ENCODE results near the gene TRIM38. TPM values are rescaled to one million over a fixed set of nuclear protein-coding genes. Genes with fewer than 3 reads are reported as not detected.

Gene TRIM38
- total RNA-seq, 5 donors from 2014 or later (not counting 1 experiment from before 2014, with no cell fraction given), result 20.5 to 29.3 (median 26.2) TPM

GRCh38 chr6:25953733-25954132 lies 8.9 kb upstream of the TRIM38 start:
- H3K9me3 Mint-ChIP-seq, result no peaks in the 10 kb centered on the region
- H3K4me3 Mint-ChIP-seq, result no peak overlapping the region
- H3K27me3 Mint-ChIP-seq, result no peaks in the 10 kb centered on the region
- no peak overlapping the region for H3K27ac Mint-ChIP-seq
- Histone ChIP-seq H3K27ac (ENCODE audit: low read length) (no peak overlapping the region), H3K4me3 (ENCODE audit: control insufficient read depth in 1 of 2, extremely low read depth in 1 of 2, low read length in 1 of 2) (no peak overlapping the region), H3K4me1 (ENCODE audit: control insufficient read depth in 1 of 2, extremely low read depth in 1 of 2, insufficient read depth in 2 of 2, low read length in 2 of 2) (peaks cover 0 to 2% of the 10 kb centered on the region in 2 experiments), H3K9me3 (no peaks in the 10 kb centered on the region), H3K36me3 (ENCODE audit: control insufficient read depth in 2 of 2, extremely low read depth in 1 of 2, insufficient read depth in 1 of 2, low read length in 1 of 2) (no peaks in the 10 kb centered on the region), H3K27me3 (replicated peaks in 1 of 2; ENCODE audit: control insufficient read depth in 2 of 2, extremely low read depth in 1 of 2, insufficient read depth in 2 of 2, low read length in 1 of 2) (peaks cover 0 to 3% of the 10 kb centered on the region in 2 experiments)
- no peak for DNase-seq
- H3K36me3 Mint-ChIP-seq, result no peaks in the 10 kb centered on the region
- H3K4me1 Mint-ChIP-seq, result peaks cover 7 to 11% (median 8%) of the 10 kb centered on the region in 3 donors
- ChIA-PET POLR2A (no interaction called here), CTCF (no interaction called here)
- ATAC-seq (replicated peaks in 1 of 4), result no peak
- 89% methylated on average over 1 of the region's 3 CpGs for WGBS (ENCODE audit: insufficient coverage)

DNA sequence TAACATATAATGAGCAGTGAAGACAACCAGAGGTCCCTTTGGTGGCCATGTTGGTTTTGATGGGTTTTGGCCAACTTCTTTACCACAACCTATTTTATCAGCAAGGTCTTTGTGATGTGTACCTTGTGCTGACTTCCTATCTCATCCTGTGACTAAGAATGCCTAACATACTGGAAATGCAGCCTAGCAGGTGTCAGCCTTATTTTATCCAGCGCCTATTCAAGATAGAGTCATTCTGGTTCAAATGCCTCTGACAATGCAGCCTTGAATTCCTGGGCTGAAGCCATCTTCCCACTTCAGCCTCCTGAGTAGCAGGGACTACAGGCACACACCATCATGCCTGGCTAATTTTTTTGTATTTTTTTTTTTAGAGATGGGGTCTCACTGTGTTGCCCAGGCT lies 7.8 kb upstream of the TRIM38 start:
- no CpG with 5 or more reads among the region's 1 CpG for WGBS (ENCODE audit: insufficient coverage)
- no peaks in the 10 kb centered on the region for H3K36me3 ChIP-seq (ENCODE audit: control insufficient read depth in 2 of 2, extremely low read depth in 1 of 2, insufficient read depth in 1 of 2, low read length in 1 of 2)
- H3K4me1 ChIP-seq (ENCODE audit: control insufficient read depth in 1 of 2, extremely low read depth in 1 of 2, insufficient read depth in 2 of 2, low read length in 2 of 2), result peaks cover 2 to 6% of the 10 kb centered on the region in 2 experiments
- Mint-ChIP-seq H3K36me3 (no peaks in the 10 kb centered on the region), H3K9me3 (no peaks in the 10 kb centered on the region), H3K4me3 (no peak overlapping the region), H3K27me3 (no peaks in the 10 kb centered on the region), H3K4me1 (peaks cover 17 to 22% (median 18%) of the 10 kb centered on the region in 3 donors), H3K27ac (no peak overlapping the region)
- CTCF ChIA-PET, result no interaction called here
- H3K9me3 ChIP-seq, result no peaks in the 10 kb centered on the region
- peaks cover 0 to 3% of the 10 kb centered on the region in 2 experiments for H3K27me3 ChIP-seq (replicated peaks in 1 of 2; ENCODE audit: control insufficient read depth in 2 of 2, extremely low read depth in 1 of 2, insufficient read depth in 2 of 2, low read length in 1 of 2)
- H3K4me3 ChIP-seq (ENCODE audit: control insufficient read depth in 1 of 2, extremely low read depth in 1 of 2, low read length in 1 of 2), result no peak overlapping the region
- POLR2A ChIA-PET, result no interaction called here
- no peak for ATAC-seq (replicated peaks in 1 of 4)
- DNase-seq, result no peak
- no peak overlapping the region for H3K27ac ChIP-seq (ENCODE audit: low read length)

- H3K9me3 ChIP-seq, result no peaks in the 10 kb centered on the region
- ChIA-PET POLR2A (interaction anchor here (0.6 to 1.0 kb wide), 2 partner anchors 62 to 1063 kb away, joined by 3 read pairs; a partner anchor contains a TSS), CTCF (no interaction called here)
- 88% methylated on average over 2 of the region's 3 CpGs for WGBS (ENCODE audit: insufficient coverage)
- H3K36me3 ChIP-seq (ENCODE audit: control insufficient read depth in 2 of 2, extremely low read depth in 1 of 2, insufficient read depth in 1 of 2, low read length in 1 of 2), result no peaks in the 10 kb centered on the region
- Mint-ChIP-seq H3K36me3 (no peaks in the 10 kb centered on the region), H3K4me3 (no peak overlapping the region), H3K4me1 (peaks cover 26 to 36% (median 33%) of the 10 kb centered on the region in 3 donors), H3K27ac (no peak overlapping the region), H3K27me3 (no peaks in the 10 kb centered on the region), H3K9me3 (peaks cover 0 to 5% (median 2%) of the 10 kb centered on the region in 3 donors)
- no peak for DNase-seq
- no peaks in the 10 kb centered on the region for H3K27me3 ChIP-seq (replicated peaks in 1 of 2; ENCODE audit: control insufficient read depth in 2 of 2, extremely low read depth in 1 of 2, insufficient read depth in 2 of 2, low read length in 1 of 2)
- no peak overlapping the region for H3K27ac ChIP-seq (ENCODE audit: low read length)
- no peak for ATAC-seq (replicated peaks in 1 of 4)
- H3K4me1 ChIP-seq (ENCODE audit: control insufficient read depth in 1 of 2, extremely low read depth in 1 of 2, insufficient read depth in 2 of 2, low read length in 2 of 2), result peaks cover 2 to 15% of the 10 kb centered on the region in 2 experiments
- H3K4me3 ChIP-seq (ENCODE audit: control insufficient read depth in 1 of 2, extremely low read depth in 1 of 2, low read length in 1 of 2), result no peak overlapping the region
Measured at GRCh38 chr6:25956226-25956625, 6.4 kb upstream of the TRIM38 start.

DNA sequence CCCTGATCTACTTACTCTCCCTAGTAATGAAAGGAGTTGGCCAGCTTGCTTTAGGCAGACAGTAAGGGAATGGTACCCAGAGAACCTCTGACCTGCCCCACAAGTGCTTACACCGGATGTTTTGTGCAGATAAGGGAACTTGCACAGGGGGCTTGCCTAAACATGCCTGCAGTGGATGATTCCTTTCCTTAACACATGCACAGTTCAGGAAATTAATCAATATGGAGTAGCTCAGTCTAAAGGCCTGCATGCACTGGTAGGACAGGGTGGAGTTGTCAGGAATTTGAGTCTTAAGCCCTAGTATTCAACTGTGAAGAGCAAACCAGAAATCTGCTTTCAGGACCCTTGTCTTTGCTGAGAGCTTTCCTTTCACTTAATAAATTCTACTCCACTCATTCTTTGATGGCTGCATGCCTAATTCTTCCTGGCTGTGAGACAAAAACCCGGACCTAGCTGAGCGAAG lies 3.9 kb upstream of the TRIM38 start:
- DNase-seq, result no peak
- H3K36me3 ChIP-seq (ENCODE audit: control insufficient read depth in 2 of 2, extremely low read depth in 1 of 2, insufficient read depth in 1 of 2, low read length in 1 of 2), result no peaks in the 10 kb centered on the region
- peak overlapping the region; percentile 93 for H3K27ac ChIP-seq (ENCODE audit: low read length)
- H3K27me3 Mint-ChIP-seq, result no peaks in the 10 kb centered on the region
- H3K27ac Mint-ChIP-seq, result peak overlapping the region; percentile 98 to 100
- WGBS (ENCODE audit: insufficient coverage), result 100% methylated on average over 1 of the region's 3 CpGs
- peaks cover 0 to 5% (median 2%) of the 10 kb centered on the region in 3 donors for H3K9me3 Mint-ChIP-seq
- no peaks in the 10 kb centered on the region for H3K27me3 ChIP-seq (replicated peaks in 1 of 2; ENCODE audit: control insufficient read depth in 2 of 2, extremely low read depth in 1 of 2, insufficient read depth in 2 of 2, low read length in 1 of 2)
- CTCF ChIA-PET, result interaction anchor here in 1 of 2 donors (0.7 to 1.1 kb wide), 2 partner anchors 34 to 44 kb away, joined by 3 read pairs; no protein-coding TSS in a partner anchor
- H3K4me1 ChIP-seq (ENCODE audit: control insufficient read depth in 1 of 2, extremely low read depth in 1 of 2, insufficient read depth in 2 of 2, low read length in 2 of 2), result peaks cover 9 to 29% of the 10 kb centered on the region in 2 experiments
- peak overlapping the region; percentile 39 to 66 (median 59) for H3K4me3 Mint-ChIP-seq
- peaks cover 3% of the 10 kb centered on the region for H3K36me3 Mint-ChIP-seq
- H3K4me1 Mint-ChIP-seq, result peaks cover 51 to 54% (median 52%) of the 10 kb centered on the region in 3 donors
- H3K9me3 ChIP-seq, result no peaks in the 10 kb centered on the region
- no peak for ATAC-seq (replicated peaks in 1 of 4)
- H3K4me3 ChIP-seq (ENCODE audit: control insufficient read depth in 1 of 2, extremely low read depth in 1 of 2, low read length in 1 of 2), result peak overlapping the region in 1 of 2 donors; percentile 5
- POLR2A ChIA-PET, result no interaction called here

DNA sequence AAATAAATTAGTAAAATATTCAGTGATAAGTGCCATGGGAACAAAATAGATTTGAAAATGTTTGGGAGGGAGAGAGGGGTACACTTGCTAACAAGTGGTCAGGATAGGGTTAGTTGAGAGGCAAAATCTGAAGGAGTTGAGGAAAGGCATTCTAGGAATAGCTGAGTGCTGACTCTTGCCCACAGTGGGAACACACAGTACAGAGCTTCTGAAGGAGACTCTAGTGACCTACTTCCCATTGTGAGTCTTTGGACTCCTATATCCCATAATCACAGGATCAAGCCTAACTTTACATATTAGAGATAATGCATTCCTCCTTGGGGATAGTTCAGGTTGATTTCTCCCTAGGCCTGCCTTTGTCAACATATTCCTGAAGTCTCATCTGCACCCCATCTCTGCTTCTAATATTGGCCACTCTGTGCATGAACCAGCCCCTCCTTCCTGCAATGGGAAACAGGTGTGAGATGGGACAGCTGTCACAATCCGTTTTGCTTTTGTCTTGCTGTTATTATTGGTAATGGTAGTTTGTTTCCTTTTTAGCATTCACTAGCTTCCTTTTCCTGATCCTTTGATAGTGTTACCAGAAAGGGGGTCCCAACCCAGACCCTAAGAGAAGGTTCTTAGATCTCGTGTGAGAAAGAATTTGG lies 2.6 kb upstream of the TRIM38 start:
- CTCF ChIA-PET, result interaction anchor here in 1 of 2 donors (1.4 kb wide), 1 partner anchor 33 kb away, joined by 3 read pairs; no protein-coding TSS in a partner anchor
- peak overlapping the region; percentile 34 to 45 (median 38) for H3K4me3 Mint-ChIP-seq
- H3K9me3 ChIP-seq, result no peaks in the 10 kb centered on the region

DNA sequence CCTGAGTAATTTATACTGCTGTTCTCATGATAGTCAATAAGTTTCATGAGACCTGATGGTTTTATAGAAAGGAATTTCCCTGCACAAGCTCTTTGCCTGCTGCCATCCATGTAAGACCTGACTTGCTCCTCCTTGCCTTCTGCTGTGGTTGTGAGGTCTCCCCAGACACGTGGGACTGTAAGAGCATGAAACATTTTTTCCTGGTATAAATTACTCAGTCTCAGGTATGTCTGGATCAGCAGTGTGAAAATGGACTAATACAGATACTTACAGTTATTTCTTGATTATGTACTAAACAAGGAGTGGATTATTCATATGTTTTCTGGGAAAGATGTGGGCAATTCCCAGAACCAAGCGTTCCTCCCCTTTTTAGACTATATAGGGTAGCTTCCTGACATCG lies 1.9 kb upstream of the TRIM38 start:
- H3K4me1 ChIP-seq (ENCODE audit: control insufficient read depth in 1 of 2, extremely low read depth in 1 of 2, insufficient read depth in 2 of 2, low read length in 2 of 2), result peaks cover 14 to 44% of the 10 kb centered on the region in 2 experiments
- ChIA-PET CTCF (interaction anchor here in 1 of 2 donors (1.4 kb wide), 1 partner anchor 32 kb away, joined by 3 read pairs; no protein-coding TSS in a partner anchor), POLR2A (interaction anchor here in 1 of 2 donors (1.1 kb wide), 1 partner anchor 11 kb away, joined by 3 read pairs; no protein-coding TSS in a partner anchor)
- ATAC-seq (replicated peaks in 1 of 4), result no peak
- DNase-seq, result no peak
- H3K9me3 ChIP-seq, result no peaks in the 10 kb centered on the region
- peak overlapping the region; percentile 93 for H3K27ac ChIP-seq (ENCODE audit: low read length)
- H3K4me3 ChIP-seq (ENCODE audit: control insufficient read depth in 1 of 2, extremely low read depth in 1 of 2, low read length in 1 of 2), result no peak overlapping the region
- peaks cover 8% of the 10 kb centered on the region for H3K36me3 Mint-ChIP-seq
- H3K36me3 ChIP-seq (ENCODE audit: control insufficient read depth in 2 of 2, extremely low read depth in 1 of 2, insufficient read depth in 1 of 2, low read length in 1 of 2), result peaks cover 0 to 11% of the 10 kb centered on the region in 2 donors
- H3K9me3 Mint-ChIP-seq, result peaks cover 0 to 5% (median 2%) of the 10 kb centered on the region in 3 donors
- no peaks in the 10 kb centered on the region for H3K27me3 Mint-ChIP-seq
- H3K27me3 ChIP-seq (replicated peaks in 1 of 2; ENCODE audit: control insufficient read depth in 2 of 2, extremely low read depth in 1 of 2, insufficient read depth in 2 of 2, low read length in 1 of 2), result no peaks in the 10 kb centered on the region
- peak overlapping the region; percentile 98 to 100 for H3K27ac Mint-ChIP-seq
- peaks cover 68 to 73% (median 69%) of the 10 kb centered on the region in 3 donors for H3K4me1 Mint-ChIP-seq
- no CpG with 5 or more reads among the region's 3 CpGs for WGBS (ENCODE audit: insufficient coverage)
- H3K4me3 Mint-ChIP-seq, result no peak overlapping the region

More for the DNA sequence above, 2.6 kb upstream of the TRIM38 start:
- H3K4me3 ChIP-seq (ENCODE audit: control insufficient read depth in 1 of 2, extremely low read depth in 1 of 2, low read length in 1 of 2), result no peak overlapping the region
- no peak for DNase-seq
- Mint-ChIP-seq H3K27ac (peak overlapping the region; percentile 98 to 100), H3K36me3 (peaks cover 8% of the 10 kb centered on the region), H3K4me1 (peaks cover 63 to 66% (median 63%) of the 10 kb centered on the region in 3 donors), H3K9me3 (peaks cover 0 to 5% (median 2%) of the 10 kb centered on the region in 3 donors), H3K27me3 (no peaks in the 10 kb centered on the region)
- no peaks in the 10 kb centered on the region for H3K27me3 ChIP-seq (replicated peaks in 1 of 2; ENCODE audit: control insufficient read depth in 2 of 2, extremely low read depth in 1 of 2, insufficient read depth in 2 of 2, low read length in 1 of 2)
- peaks cover 0 to 7% of the 10 kb centered on the region in 2 donors for H3K36me3 ChIP-seq (ENCODE audit: control insufficient read depth in 2 of 2, extremely low read depth in 1 of 2, insufficient read depth in 1 of 2, low read length in 1 of 2)
- POLR2A ChIA-PET, result interaction anchor here (0.5 to 1.1 kb wide), 3 partner anchors 10 to 66 kb away, joined by 3 read pairs; a partner anchor contains a TSS
- no CpG with 5 or more reads among the region's 2 CpGs for WGBS (ENCODE audit: insufficient coverage)
- ATAC-seq (replicated peaks in 1 of 4), result no peak
- H3K27ac ChIP-seq (ENCODE audit: low read length), result peak overlapping the region; percentile 93
- peaks cover 14 to 37% of the 10 kb centered on the region in 2 experiments for H3K4me1 ChIP-seq (ENCODE audit: control insufficient read depth in 1 of 2, extremely low read depth in 1 of 2, insufficient read depth in 2 of 2, low read length in 2 of 2)
